GM18909 (cell line): ENCODE data around the gene AUTS2.

ENCODE experiments used
- ATAC-seq: cut with Tn5 transposase; IDR thresholded peaks from one replicate; pipeline ENCODE4 v1.9.1; 2021; ENCODE audit warnings: mild to moderate bottlenecking; ENCODE audit not compliant: unreplicated experiment, poor library complexity

Gene AUTS2

GRCh38 chr7:70556761-70557160 is 958.5 kb downstream of the AUTS2 start:
- ATAC-seq = no peak

DNA sequence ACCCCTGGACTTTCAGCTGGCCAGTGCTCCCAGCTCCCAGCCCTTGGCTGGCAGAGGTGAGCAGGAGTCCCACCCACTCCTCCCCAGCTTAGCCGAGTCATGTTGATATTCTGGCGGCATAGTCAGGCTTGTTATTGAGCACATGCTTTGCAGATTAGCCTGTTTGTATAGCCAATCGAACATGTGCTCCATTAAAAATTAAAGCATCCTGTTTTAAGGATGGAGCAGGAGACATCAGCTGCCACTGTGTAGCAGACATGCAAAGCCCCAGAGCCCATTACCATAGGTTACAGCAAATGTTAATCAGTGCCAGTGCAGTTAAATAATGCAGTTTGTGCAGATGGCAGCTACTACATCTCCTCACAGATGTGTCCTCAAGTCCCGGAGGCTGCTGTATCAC is 959.1 kb downstream of the AUTS2 start:
- ATAC-seq = no peak

DNA sequence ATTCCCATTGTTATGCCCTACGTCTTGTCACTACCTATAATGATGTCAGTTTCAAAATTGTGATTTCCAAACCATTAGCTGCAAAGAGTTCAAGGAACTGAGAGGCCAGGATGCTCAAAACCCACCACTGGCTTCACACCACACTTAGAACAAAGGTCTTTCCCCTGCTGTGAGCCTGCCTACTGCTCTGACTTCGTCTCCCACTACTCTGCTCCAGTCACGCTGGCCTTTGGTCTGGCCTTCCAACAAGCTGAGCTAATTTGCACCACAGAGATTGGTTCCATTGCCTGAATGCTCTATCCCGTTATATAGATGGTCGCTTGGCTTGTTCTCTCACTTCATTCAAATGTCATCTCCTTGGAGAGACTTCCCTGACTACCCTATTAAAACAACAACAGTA is 961.5 kb downstream of the AUTS2 start:
- no peak for ATAC-seq

DNA sequence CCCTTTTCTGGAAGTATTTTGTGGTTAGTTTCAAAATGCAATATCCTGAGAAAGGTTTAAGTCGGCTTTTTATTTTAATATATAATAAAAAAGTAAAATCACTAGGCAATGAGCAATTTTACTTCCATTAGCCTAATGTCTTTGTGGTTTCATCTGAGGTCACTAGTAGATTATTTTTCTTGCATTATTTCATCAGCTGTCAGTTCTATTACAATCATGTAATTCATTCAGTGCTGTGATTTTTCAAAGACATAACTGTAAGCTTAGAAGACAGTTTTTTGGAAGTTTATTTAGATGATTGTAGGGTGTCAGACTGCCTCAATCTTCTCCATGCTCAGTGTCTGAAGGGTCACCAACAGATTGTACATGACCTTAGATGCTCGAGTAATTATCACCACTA is 965.7 kb downstream of the AUTS2 start:
- no peak for ATAC-seq

DNA sequence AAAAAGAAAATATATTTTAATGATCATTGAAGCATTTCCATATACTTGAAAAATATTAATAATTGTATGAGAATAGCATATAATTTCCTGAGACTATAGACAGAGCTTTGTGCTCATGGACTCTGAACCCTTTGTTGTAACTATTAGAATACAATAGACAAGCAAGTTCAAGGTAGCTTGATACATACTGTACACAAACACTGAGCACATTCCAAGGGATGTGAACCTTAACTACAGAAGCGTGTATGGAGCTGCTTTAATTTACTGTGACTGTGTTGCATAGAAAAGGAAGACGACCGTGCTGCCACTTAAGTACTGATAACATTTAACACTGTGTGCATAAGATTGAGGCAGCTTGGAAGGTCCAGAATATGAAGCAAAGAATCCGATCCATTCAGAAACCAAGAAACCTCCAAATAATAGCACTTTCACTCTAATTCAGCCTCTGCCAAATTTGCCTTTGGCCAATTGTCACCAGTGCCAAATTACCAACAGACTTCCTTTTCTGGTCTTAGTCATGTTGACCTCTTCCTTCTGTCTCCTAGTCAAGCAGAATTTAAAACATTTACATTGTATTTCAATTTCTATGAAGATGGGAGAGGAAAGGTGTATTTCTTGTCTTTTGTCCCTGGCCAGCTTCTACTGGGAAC is 967.6 kb downstream of the AUTS2 start:
- ATAC-seq = no peak

DNA sequence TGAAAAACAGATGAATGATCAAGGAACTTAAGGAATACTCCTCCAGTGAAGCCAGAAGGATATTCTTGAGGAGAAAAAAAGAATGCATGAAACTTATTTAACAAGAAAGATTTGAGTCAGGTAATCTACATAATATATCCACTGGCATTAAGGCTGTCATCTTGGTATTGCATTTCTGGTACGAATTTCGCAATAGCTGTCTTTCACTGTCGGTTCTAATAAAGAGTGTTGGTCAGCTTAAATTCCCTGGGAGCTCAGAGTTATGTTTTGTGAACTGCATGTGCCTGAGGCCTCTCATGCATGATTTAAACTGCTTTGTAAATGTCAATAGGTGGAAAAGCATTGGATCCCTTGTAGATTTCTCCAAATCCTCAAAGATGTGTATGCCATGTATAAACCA is 968.4 kb downstream of the AUTS2 start:
- no peak for ATAC-seq

- no peak for ATAC-seq
Observed at GRCh38 chr7:70568674-70569334, 970.5 kb downstream of the AUTS2 start.

DNA sequence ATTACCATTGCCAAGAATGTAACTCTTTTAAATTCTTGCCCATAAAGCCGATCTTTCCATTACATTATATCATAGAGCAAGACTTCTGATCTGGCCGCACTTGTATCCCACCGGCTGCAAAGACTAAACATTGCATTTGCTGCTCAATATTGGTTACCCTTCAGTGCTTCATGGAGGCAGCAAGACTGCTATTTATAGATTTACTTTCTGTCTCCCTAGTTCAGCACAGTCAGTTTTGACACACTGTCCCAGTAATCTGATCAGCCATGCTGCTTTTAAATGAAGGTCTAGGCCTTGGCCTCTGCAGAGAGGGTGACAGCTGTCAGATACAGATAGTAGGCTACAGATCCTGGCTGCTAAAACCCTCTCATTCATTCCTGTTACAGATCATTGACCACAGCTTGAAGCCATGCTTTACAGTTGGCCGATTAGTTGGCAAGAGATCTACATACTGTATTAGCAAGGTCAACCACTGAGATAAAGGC is 971.1 kb downstream of the AUTS2 start:
- no peak for ATAC-seq

GRCh38 chr7:70570029-70570428 is 971.8 kb downstream of the AUTS2 start:
- ATAC-seq = no peak

- no peak for ATAC-seq
Observed at GRCh38 chr7:70570961-70571360, 972.7 kb downstream of the AUTS2 start.

DNA sequence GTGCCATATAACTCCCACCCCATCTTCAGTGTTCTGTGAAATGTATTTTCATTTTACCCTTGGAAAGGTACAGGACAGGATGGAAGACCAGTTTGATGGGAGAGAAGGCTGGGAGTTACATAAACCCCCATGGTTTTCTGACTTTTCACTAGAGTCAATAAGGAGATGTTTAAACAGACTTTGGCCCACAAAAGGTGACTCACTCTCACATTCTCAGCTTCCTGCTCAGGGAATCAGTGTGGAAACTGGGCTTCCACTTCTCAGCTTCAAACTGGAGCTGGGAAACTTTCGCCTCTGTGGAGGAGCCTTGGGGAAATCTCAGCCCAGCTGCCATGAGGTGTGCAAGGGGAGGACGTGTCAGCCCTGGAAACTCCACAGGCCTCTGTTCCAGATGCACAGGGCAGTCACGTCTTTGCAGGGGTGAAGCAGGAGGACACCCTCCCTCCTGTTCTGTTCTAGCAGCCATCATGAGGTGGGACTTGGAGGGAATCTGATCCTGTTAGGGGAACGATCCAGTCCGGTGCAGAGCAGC is 973.2 kb downstream of the AUTS2 start:
- ATAC-seq = no peak

GRCh38 chr7:70571961-70572360 is 973.7 kb downstream of the AUTS2 start:
- ATAC-seq = no peak

- ATAC-seq = no peak
Observed at GRCh38 chr7:70572571-70572970, 974.3 kb downstream of the AUTS2 start.

DNA sequence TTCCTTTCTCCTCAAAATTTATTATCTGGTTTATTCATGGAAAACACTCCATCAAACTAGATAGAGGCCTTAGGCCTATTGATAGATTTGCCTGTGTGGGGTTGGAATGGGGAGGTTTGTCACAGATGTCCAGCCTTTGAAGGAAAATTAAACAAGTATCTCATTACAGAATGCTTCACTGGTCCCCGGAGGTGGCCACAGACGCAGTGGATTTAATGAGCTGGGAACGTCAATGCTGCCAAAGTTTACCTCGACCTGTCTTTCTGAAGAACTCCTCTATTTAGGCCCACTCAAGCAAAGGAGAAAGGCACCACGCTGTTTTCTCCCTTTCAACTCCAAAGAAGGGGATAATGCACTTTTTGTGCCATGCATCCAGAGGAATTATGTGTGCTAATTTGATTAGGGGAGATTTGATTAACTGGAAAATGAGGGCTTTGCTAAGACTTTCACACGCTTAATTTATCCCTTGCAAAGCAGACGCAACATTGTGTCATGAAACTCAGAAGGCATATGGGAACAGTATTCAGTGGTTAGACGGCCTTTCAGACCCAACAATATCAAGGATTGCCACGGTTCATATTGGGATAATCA is 974.9 kb downstream of the AUTS2 start:
- ATAC-seq = no peak

DNA sequence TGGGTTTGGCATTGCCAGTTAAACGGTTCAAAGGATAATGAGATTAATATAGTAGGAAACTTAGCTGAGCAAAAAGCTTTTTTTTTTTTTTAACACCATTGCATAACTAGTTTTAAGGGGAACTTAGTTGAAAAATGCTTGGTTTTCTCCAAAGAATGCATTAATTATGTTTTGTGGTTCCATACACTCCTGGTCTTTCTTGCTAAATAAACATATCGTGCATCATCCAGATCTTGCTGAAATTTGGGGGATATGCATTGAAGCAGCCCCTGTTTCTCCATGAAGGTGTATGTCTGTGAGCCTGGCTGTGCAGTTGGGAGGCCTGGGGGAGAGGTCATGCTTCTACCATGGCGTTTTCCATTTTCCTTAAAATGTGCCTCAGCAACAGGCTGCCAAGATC is 975.4 kb downstream of the AUTS2 start:
- no peak for ATAC-seq

DNA sequence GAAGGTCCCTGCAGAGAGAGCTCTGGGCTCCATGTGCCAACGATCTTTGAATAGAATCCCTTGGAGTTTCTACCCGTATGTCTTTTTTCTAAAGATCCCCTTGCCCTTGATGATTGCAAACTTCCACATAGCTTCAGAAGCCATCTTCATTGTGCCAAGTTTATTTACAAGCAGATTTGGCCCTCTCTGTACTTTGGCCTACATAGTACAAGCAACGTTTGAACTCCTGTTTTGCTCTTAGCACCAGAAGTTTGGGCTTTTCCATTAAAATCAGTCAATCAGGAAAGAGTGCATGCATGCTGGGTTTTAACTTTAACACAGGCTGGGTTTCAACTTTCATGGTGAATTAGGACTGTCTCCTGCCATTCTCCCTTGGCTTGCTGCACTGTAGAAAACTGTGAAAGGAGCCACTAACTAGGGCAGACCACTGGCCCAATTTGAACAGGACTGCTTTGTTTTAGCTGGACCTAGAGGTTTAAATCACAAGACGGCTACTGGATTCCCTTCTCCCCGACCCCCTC is 976.1 kb downstream of the AUTS2 start:
- ATAC-seq = no peak

GRCh38 chr7:70574970-70575799 is 976.9 kb downstream of the AUTS2 start:
- no peak for ATAC-seq

DNA sequence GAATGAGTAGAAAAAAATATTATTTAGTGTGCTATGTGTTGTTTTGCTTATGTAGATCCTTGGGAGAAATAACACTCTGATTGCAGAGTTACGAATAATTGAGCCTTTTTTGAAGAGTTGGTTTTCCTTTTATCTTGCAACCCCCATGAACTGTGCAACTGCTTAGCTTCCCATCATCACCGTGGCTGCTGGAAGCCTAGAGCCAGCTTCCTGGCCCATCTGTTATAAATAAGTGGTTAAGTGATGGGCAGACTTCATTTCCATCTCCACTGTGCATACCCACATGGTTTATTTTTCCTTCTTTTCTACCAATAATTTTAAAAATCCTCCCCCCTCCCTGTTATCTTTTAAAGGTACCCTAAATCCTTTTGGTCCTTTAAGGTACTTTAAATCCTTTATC is 978.8 kb downstream of the AUTS2 start:
- ATAC-seq = no peak

DNA sequence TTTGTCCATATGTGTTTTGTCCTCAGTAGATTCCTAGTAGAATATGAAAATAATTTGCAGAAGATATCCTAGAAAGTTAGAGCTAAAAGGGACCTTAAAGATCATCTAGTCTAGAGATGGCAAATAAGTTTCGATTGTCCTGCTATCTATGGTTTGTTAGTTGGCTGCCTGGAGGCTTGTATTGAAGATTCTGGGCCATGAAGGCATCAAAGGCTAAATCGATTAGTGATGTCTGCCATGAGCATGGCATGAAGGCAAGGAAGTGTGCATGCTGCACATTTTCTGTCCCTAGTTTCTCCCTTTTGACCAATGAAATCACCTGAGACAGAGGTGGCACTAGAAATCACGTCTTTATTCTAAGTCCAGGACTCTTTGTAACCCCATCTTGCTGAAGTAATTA is 979.9 kb downstream of the AUTS2 start:
- no peak for ATAC-seq

DNA sequence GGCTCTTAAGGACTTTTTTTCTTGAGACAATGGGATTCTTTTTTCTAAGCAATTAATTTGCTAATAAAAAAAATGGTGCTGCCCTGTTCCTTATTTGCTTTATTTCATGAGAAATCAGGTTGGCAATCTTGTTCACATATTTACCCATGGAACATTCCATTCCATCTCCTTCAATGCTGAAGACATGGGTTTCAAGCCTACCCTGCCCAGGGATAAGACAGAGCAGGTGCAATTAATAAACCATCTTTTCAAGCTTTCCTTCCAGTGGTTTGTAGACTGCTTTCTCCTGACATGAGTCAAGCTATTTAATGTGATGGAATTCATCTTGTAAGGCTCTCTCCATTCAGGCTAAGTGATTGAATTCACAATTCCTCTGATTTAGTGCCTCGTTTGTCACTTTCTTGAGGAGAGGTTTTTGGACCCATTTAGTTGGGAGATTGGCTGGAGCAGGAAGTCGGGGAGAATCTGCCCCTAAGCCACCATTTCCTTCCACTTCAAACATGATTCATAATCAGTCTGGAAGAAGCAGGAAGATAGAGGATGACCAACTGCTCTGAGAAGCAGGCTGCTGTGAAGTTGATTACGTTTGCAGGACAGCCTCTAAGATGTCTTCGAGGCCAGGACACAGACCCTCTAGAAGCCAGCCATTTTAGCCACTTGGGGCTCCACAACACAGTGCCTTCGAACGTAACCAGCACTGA is 981.3 kb downstream of the AUTS2 start:
- no peak for ATAC-seq
